GM21360 (cell line): Measurements from ENCODE around the gene SHISA8.

Experiments
- ATAC-seq: cut with Tn5 transposase; IDR thresholded peaks from one replicate; pipeline ENCODE4 v1.9.1; 2021; ENCODE audit warnings: mild to moderate bottlenecking, moderate library complexity; ENCODE audit not compliant: unreplicated experiment

The SHISA8 gene

GRCh38 chr22:41934284-41935014, 19.6 kb upstream of the SHISA8 start:
- no peak for ATAC-seq

GRCh38 chr22:41933411-41934177, 18.7 kb upstream of the SHISA8 start:
- no peak for ATAC-seq

GRCh38 chr22:41932353-41932752, 17.5 kb upstream of the SHISA8 start:
- ATAC-seq = no peak

GRCh38 chr22:41931701-41932269, 16.9 kb upstream of the SHISA8 start:
- no peak for ATAC-seq

GRCh38 chr22:41929418-41929810, 14.5 kb upstream of the SHISA8 start:
- no peak for ATAC-seq

- no peak for ATAC-seq
These were observed 13.9 kb upstream of the SHISA8 start for GRCh38 chr22:41928593-41929417.

GRCh38 chr22:41927813-41928212, 12.9 kb upstream of the SHISA8 start:
- no peak for ATAC-seq

- ATAC-seq = peak; percentile 33
These were observed 11.0 kb upstream of the SHISA8 start for GRCh38 chr22:41925783-41926460.

GRCh38 chr22:41923595-41924276, 8.9 kb upstream of the SHISA8 start:
- ATAC-seq = no peak

GRCh38 chr22:41922940-41923594, 8.2 kb upstream of the SHISA8 start:
- no peak for ATAC-seq

- no peak for ATAC-seq
These were observed 7.5 kb upstream of the SHISA8 start for GRCh38 chr22:41922328-41922727.

GRCh38 chr22:41920271-41920976, 5.5 kb upstream of the SHISA8 start:
- peak; percentile 17 for ATAC-seq

GRCh38 chr22:41919357-41920224, 4.7 kb upstream of the SHISA8 start:
- peak; percentile 37 for ATAC-seq

- no peak for ATAC-seq
These were observed 3.3 kb upstream of the SHISA8 start for GRCh38 chr22:41917903-41918791.

GRCh38 chr22:41917375-41917902, 2.6 kb upstream of the SHISA8 start:
- no peak for ATAC-seq

GRCh38 chr22:41916745-41917358, 2.0 kb upstream of the SHISA8 start:
- ATAC-seq = no peak
